Forelimb muscle (tissue), 1 donor: ENCODE measurements around the gene CLCNKB. TPM values are rescaled to one million over a fixed set of nuclear protein-coding genes. Genes with fewer than 3 reads are reported as not detected.

Source experiments
- DNase-seq: peaks from one replicate; pipeline ENCODE4 v3.0.0-alpha.2; 2013; ENCODE audit warnings: low read depth
- polyA plus RNA-seq: library from polyadenylated mRNA; unstranded; fragments of 120-200 nt; gene quantifications from one replicate; pipeline ENCODE4 v1.2.1, GENCODE V29; 2013; ENCODE audit not compliant: insufficient read length

Gene CLCNKB
- polyA plus RNA-seq, 1 donor = not detected

GRCh38 chr1:16093611-16094010, 50.0 kb downstream of the CLCNKB start:
- no peak for DNase-seq

DNA sequence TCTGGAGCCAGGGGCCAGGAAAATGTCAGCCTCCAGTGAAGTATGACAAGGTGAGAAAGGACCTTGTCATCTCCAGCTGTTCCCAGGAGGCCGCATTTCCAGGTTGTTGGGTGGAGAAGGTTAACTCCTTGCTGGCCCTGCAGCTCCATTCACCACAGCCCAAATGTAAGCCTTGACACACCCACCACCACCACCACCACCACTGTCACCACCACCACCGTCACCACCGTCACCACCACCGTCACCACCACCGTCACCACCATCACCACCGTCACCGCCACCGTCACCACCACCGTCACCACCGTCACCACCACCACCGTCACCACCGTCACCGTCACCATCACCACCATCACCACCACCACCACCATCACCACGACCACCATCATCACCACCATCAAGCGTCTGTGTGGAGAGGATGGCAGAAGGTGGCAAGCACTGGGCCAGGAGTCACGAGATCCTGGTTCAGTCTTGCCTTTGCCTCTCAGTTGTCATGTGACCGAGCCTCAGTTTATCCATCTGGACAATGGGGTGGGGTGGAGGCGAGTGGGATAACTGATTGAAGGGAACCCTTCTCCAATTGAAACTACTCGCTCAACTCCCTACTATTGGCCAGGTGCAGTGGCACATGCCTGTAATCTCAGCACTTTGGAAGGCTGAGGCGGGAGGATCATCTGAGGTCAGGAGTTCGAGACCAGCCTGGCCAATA, 51.0 kb downstream of the CLCNKB start:
- DNase-seq = no peak

- no peak for DNase-seq
These were observed 51.9 kb downstream of the CLCNKB start for GRCh38 chr1:16095447-16095846.

GRCh38 chr1:16099412-16099811, 55.8 kb downstream of the CLCNKB start:
- DNase-seq = no peak

DNA sequence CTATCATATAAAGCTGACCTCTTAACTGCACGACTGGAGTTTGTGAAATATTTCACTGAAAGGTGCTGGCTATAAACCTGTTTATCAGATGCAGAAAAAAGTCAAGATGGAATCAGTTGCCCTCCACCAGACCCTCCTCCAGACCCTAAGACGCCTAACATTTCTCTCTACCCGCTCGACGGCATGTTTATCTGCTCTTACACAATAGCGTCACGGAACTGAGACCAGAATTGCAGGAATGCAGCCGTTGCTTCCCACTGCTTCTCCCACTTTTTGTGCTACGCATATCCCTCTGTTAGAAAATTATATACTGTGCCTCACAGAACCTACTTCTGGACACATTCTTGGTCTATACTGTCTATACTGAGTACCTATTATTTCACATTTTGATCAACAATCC, 58.0 kb downstream of the CLCNKB start:
- DNase-seq = no peak

Other genes with a start within 250 kb of the CLCNKB start
- 1.9 TPM for gene UQCRHL, start 236.1 kb upstream of the CLCNKB start, polyA plus RNA-seq
- 30.8 TPM for gene SPEN, start 196.1 kb upstream of the CLCNKB start, polyA plus RNA-seq
- 24.9 TPM for gene ZBTB17, start 67.7 kb upstream of the CLCNKB start, polyA plus RNA-seq
- 0.05 TPM for gene SRARP, start 39.5 kb upstream of the CLCNKB start, polyA plus RNA-seq
- gene HSPB7, start 25.7 kb upstream of the CLCNKB start, polyA plus RNA-seq = 159 TPM
- gene CLCNKA, start 21.7 kb upstream of the CLCNKB start, polyA plus RNA-seq = 1.3 TPM
- 0.14 TPM for gene FAM131C, start 29.9 kb downstream of the CLCNKB start, polyA plus RNA-seq
- gene EPHA2, start 112.3 kb downstream of the CLCNKB start, polyA plus RNA-seq = 5.3 TPM
- gene ARHGEF19, start 168.9 kb downstream of the CLCNKB start, polyA plus RNA-seq = 2.5 TPM
- gene CPLANE2, start 193.4 kb downstream of the CLCNKB start, polyA plus RNA-seq = 1.8 TPM